ENCODE data around the gene PCOLCE2.
"Not testable (repeated sequence)": the region's sequence is repeated elsewhere in the genome, so short reads cannot be mapped to it uniquely, and the experiment has no call there.

- TF ChIP-seq, protein P1, sequence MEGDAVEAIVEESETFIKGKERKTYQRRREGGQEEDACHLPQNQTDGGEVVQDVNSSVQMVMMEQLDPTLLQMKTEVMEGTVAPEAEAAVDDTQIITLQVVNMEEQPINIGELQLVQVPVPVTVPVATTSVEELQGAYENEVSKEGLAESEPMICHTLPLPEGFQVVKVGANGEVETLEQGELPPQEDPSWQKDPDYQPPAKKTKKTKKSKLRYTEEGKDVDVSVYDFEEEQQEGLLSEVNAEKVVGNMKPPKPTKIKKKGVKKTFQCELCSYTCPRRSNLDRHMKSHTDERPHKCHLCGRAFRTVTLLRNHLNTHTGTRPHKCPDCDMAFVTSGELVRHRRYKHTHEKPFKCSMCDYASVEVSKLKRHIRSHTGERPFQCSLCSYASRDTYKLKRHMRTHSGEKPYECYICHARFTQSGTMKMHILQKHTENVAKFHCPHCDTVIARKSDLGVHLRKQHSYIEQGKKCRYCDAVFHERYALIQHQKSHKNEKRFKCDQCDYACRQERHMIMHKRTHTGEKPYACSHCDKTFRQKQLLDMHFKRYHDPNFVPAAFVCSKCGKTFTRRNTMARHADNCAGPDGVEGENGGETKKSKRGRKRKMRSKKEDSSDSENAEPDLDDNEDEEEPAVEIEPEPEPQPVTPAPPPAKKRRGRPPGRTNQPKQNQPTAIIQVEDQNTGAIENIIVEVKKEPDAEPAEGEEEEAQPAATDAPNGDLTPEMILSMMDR (IDR thresholded peaks at IDR 0.05), result not testable (repeated sequence)
- not testable (repeated sequence) for TF ChIP-seq POLR2A (IDR thresholded peaks at IDR 0.05)
Observed at GRCh38 chr3:142868382-142868781, 20.5 kb downstream of the PCOLCE2 start.

All from uterus (tissue), 2 donors.